CD4-positive, alpha-beta T cell treated with Interleukin-6 for 4 hours (primary cell): ENCODE results near the gene SARDH.

Experiments used
- DNase-seq: peaks from one replicate; pipeline ENCODE4 v3.0.0-alpha.2; 2020; ENCODE audit warnings: mixed read lengths

Gene SARDH

DNA sequence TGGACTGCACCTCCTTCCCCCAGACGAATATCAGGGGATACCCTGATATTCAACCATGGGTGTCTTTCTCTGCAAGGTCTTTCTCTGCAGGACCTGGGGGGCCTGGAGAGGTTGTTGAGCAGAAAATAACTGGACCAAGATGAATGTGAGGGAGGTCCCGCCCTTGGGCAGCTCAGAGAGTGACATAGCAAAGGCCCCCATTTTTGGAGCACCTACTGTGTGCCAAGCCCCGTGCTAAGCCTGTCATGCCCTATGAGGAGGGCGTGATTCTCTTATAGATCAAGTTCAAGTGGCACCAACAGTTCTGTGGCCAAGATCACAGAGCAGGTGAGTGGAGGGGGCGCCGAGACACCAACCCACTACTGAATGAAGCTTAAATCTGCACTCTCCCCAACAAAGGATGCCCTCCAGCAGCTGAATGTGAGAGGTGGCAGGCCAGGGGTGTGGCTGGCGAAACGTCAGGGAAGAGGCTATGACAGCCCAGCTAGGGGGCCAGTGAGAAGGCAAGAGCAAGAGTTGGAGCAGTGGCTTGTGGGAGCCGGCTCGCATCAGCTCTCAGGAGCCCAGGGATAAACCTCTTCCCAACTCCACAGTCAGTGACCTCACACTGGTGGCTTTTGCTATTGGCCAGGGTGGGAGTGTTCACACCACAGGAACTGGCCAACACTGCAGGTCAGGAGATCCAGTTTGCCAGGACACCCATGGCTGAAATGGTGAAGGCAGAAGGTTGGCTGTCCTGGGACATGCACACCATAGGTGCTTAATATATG lies 5.3 kb downstream of the SARDH start:
- no peak for DNase-seq

DNA sequence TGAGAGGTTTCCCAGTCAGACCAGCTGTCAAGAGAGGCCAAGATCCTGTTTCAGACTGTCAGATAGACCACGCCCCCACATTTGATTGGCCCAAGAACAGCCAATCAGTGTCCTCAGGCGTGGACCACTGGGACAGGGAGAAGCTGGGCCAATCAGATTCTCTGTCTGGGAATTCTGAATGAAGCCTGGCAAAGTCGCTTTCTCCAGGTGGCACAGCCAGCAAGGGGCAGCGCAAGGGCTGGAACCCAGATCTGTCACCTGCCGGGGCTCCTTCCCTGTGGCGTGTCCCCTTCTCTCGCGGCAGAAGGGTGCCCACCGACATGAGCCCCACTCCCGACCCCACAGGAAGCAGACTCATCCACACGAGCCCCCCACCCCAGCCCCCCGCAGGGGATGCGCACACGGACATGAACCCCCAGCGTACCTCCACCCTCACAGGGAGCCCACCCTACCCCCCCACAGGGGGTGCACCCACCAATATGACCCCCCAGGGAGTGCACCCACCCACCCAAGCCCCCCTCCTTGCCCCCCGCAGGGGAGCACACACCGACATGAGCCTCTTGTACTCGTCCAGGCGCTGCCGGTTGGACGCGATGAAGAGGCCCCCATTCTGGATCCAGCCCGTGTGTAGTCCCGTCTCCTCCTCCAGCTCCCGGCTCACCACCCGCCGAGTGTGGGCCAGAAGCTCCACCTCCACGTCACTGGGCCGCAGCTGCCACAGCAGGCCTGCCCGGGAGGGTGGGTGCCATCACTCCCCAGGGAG lies 6.1 kb downstream of the SARDH start:
- DNase-seq: no peak

- no peak for DNase-seq
These were observed 7.0 kb downstream of the SARDH start for GRCh38 chr9:133730994-133731715.

- DNase-seq: no peak
These were observed 8.4 kb downstream of the SARDH start for GRCh38 chr9:133729617-133730281.

- DNase-seq: no peak
These were observed 9.1 kb downstream of the SARDH start for GRCh38 chr9:133728856-133729616.

GRCh38 chr9:133727876-133728441 lies 10.2 kb downstream of the SARDH start:
- DNase-seq: no peak

- DNase-seq: no peak
These were observed 10.8 kb downstream of the SARDH start for GRCh38 chr9:133727277-133727875.

DNA sequence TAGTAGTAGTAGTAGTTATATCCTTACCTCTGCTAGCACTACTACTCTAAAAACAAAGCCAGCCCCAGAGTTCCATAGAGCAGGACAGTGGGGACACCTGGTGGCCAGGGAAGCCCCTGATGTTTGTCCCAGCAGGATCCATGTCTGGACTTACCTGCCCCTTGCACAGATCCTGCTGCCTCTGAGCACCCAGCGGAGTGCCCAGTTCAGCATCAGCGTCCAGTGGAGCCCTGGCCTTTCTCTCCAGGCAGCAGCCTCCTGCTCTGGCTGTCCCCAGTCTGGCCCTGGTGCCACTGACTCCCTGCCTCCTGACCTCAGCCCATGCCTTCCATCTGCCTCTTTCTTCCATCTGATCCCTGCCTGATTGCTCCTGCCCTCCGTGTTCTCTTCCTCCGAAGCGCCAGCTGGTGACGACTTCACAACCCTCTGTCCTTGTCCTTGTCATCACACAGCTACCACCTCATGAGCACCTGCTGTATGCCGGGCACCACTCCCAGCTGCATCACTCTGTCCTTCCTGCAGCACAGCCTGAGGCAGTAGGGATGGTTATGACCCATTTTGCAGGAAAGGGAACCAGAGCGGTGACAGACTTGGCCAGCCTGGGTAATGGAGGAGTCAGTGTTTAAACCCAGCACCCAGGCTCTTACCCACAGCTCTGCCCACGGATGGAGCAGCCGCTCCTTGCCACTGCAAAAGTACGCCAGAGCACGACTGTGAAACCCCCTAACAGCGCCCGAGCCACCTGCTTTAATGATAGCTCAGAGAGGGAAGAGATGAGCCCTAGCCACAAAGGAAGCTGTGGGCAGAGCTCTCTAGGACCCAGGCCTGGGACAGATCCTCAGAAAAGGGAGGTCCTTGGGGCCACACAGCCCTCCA lies 11.5 kb downstream of the SARDH start:
- DNase-seq: peak; percentile 77

GRCh38 chr9:133725886-133726285 lies 12.3 kb downstream of the SARDH start:
- DNase-seq: no peak

- DNase-seq: no peak
These were observed 19.4 kb downstream of the SARDH start for GRCh38 chr9:133718563-133719315.

GRCh38 chr9:133717113-133718031 lies 20.8 kb downstream of the SARDH start:
- no peak for DNase-seq

- no peak for DNase-seq
These were observed 21.5 kb downstream of the SARDH start for GRCh38 chr9:133716564-133717112.

GRCh38 chr9:133715866-133716563 lies 22.1 kb downstream of the SARDH start:
- DNase-seq: peak; percentile 73

DNA sequence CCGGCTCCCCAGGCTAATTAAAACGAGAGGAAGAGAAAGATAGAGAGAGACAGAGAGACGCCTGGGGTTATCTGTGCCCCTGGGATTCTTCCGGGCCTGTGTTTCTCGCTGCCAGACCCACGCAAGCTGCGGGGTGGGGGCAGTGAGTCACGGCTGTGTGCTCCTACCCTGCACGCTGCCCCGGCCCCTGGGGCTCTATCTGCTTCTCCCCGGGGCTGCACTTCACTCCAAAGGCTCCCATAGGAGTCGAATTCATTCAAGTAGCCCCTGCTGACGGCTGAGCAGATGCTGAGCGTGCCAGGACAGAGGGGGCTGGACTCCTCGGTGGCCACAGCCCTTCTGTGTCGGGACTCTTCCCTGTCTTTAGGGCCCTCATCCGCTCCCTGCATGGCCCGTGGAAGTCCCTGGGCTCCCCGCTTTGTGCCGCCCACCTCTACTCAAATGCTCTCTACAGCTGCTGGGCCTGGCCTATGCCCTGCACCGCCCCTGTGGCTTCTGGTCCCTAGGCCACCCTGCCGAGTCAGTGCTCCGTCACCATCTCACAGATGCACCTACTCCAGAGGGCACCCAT lies 22.8 kb downstream of the SARDH start:
- DNase-seq: no peak

GRCh38 chr9:133714606-133715294 lies 23.4 kb downstream of the SARDH start:
- DNase-seq: no peak

- no peak for DNase-seq
These were observed 24.1 kb downstream of the SARDH start for GRCh38 chr9:133713960-133714495.
